IMR-90 (cell line): ENCODE results near the gene RNF186.

Source experiments
- BHLHE40 ChIP-seq: fragments of 150-350 bp; IDR thresholded peaks from 2 replicates; pipeline ENCODE4 v1.6.1; 2016; ENCODE audit warnings: mild to moderate bottlenecking, low read depth, low read length
- CTCF ChIP-seq: conservative IDR thresholded peaks from 2 replicates; pipeline ENCODE4 v1.5.1; 2012; ENCODE audit warnings: mild to moderate bottlenecking, low read depth, low read length, improper control_type of control experiment
- ELK1 ChIP-seq: fragments of 150-350 bp; IDR thresholded peaks from 2 replicates; pipeline ENCODE4 v1.6.1; 2016; ENCODE audit warnings: low read depth, mild to moderate bottlenecking, low read length, moderate library complexity, borderline replicate concordance
- MXI1 ChIP-seq: IDR thresholded peaks from 2 replicates; pipeline ENCODE4 v1.6.1; 2012; ENCODE audit warnings: low read depth, mild to moderate bottlenecking, low read length, moderate library complexity, borderline replicate concordance
- POLR2A ChIP-seq: IDR thresholded peaks from 2 replicates; pipeline ENCODE4 v1.6.1; 2012; ENCODE audit warnings: mild to moderate bottlenecking, low read depth, low read length
- RAD21 ChIP-seq: IDR thresholded peaks from 2 replicates; pipeline ENCODE4 v1.6.1; 2012; ENCODE audit warnings: low read length, improper control_type of control experiment
- RFX5 ChIP-seq: IDR thresholded peaks from 2 replicates; pipeline ENCODE4 v1.8.0; 2012; ENCODE audit warnings: low read depth, mild to moderate bottlenecking, low read length, moderate library complexity
- SMC3 ChIP-seq: fragments of 150-350 bp; IDR thresholded peaks from 2 replicates; pipeline ENCODE4 v1.6.1; 2016; ENCODE audit warnings: low read depth, mild to moderate bottlenecking, antibody characterized with exemption, low read length, moderate library complexity

- TF ChIP-seq RAD21 (no peak), BHLHE40 (no peak), CTCF (no peak), MXI1 (no peak), POLR2A (no peak), RFX5 (no peak), ELK1 (no peak), SMC3 (no peak)
Measured at GRCh38 chr1:19850214-19850613, 35.1 kb upstream of the RNF186 start.
